ENCODE results near the gene AURKAIP1. TPM values are rescaled to one million over a fixed set of nuclear protein-coding genes. Genes with fewer than 3 reads are reported as not detected.
A peak's percentile ranks its signal among the peaks of the same experiment; 100 is the strongest.

Gene AURKAIP1
- total and polyA plus RNA-seq, 2 of the 4 experiments (the other 2 are of a cell fraction), result 45.7 to 107 TPM

DNA sequence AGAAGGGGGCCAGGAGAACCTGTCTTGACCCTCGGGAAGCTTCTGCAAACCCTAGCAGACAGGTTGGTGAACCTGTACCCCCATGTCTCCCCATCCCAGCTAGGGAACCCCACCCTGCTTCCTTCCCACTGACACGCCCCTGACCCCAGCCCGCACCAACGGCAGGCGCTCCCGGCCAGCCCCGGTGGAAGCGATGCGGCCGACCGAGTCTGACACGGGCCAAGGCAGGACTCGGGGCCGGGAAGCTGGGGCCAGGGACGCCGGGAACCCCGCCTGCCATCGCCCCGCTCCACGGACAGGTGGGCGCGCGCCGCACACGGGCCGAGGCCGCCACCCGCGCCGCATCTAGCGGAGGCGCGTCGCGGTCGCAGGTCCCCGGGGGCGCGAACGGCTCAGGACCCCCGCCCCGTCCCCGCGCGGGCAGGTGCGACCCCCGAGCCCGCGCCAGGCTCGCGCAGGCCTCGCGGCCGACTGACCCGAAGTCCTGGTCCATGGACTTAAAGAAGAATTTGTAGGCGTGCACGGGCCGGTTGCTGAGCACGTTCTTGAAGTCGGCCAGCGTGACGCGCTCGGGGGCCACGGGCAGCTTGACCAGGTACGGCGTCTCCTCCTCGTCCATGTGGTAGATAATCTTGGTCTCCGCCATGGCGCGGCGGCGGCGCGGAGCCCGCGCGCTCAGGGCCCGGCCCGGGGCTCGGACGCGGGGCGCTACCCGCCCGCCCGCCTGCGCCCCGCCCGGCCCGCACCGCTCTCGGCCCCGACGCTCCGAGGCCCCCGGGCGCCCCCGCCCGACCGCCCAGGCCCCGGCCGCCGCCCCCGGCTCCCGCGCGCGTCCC is 26.4 kb downstream of the AURKAIP1 start:
- Histone ChIP-seq H2BK5ac (ENCODE audit: low read depth, low read length, poor library complexity, severe bottlenecking) (peak overlapping the region; percentile 73), H3K4me2 (ENCODE audit: low read depth, low read length) (peak overlapping the region; percentile 95), H2BK15ac (ENCODE audit: low read depth, low read length) (no peak overlapping the region), H2AFZ (replicated peaks; ENCODE audit: low read length, poor library complexity) (peak overlapping the region; percentile 91), H3K14ac (replicated peaks; ENCODE audit: low read depth, low read length) (peak overlapping the region; percentile 79), H2AK9ac (replicated peaks; ENCODE audit: low read depth, low read length, poor library complexity) (peak overlapping the region; percentile 94), H2BK120ac (ENCODE audit: low read depth, low read length) (no peak overlapping the region), H3K4me1 (ENCODE audit: control insufficient read depth, insufficient read depth, low read length) (peaks cover 47% of the 10 kb centered on the region), H4K5ac (ENCODE audit: low read depth, low read length) (peak overlapping the region; percentile 73), H3K36me3 (ENCODE audit: control insufficient read depth, insufficient read depth, low read length) (peaks cover 22% of the 10 kb centered on the region), H3K56ac (ENCODE audit: extremely low read depth, insufficient read depth, low read length) (peak overlapping the region; percentile 38; the same call in 1 of the 2 replicates), H3K9ac (ENCODE audit: low read depth, low read length) (peak overlapping the region; percentile 85), H3K9me3 (ENCODE audit: control insufficient read depth, insufficient read depth, low read length) (no peaks in the 10 kb centered on the region), H4K8ac (ENCODE audit: low read depth in 2 of 2, low read length in 2 of 2) (peak overlapping the region; percentile 24 to 58; a peak in 2 of 4 replicates), H3K4ac (ENCODE audit: low read depth, low read length) (peak overlapping the region; percentile 55), H3K27me3 (ENCODE audit: control insufficient read depth, insufficient read depth, low read length) (no peaks in the 10 kb centered on the region), H2AK5ac (ENCODE audit: low read depth, low read length) (peak overlapping the region; percentile 78), H3K23ac (ENCODE audit: low read depth, low read length) (peak overlapping the region; percentile 58; the same call in 1 of the 2 replicates), H3K27ac (ENCODE audit: insufficient read depth, low read length) (peak overlapping the region; percentile 71), H3K9me1 (ENCODE audit: insufficient read depth, low read length) (0 out of 2 replicates have a peak, but pooled peaks cover 3% of the 10 kb centered on the region), H4K20me1 (ENCODE audit: insufficient read depth, low read length) (peaks cover 68% of the 10 kb centered on the region), H3K18ac (ENCODE audit: low read depth, low read length) (peak overlapping the region; percentile 37; the same call in 1 of the 2 replicates), H3K4me3 (ENCODE audit: insufficient read depth, low read depth, low read length) (peak overlapping the region; percentile 100), H3K79me1 (ENCODE audit: low read depth in 1 of 2, low read length in 2 of 2) (peaks cover 8 to 62% of the 10 kb centered on the region in 2 experiments; a peak in 3 of 4 replicates), H2BK20ac (ENCODE audit: low read depth, low read length) (no peak overlapping the region), H4K91ac (ENCODE audit: insufficient read depth, low read depth, low read length) (peak overlapping the region; percentile 55; the same call in 1 of the 2 replicates)
- ChIA-PET CTCF (interaction anchor here (0.8 kb wide), 1 partner anchor 23 kb away, joined by 3 read pairs; no protein-coding TSS in a partner anchor), POLR2A (ENCODE audit: unreplicated experiment) (interaction anchor here (1.1 kb wide), 1 partner anchor 10 kb away, joined by 3 read pairs; no protein-coding TSS in a partner anchor)
- dilution Hi-C loops (cut with HindIII; ENCODE audit: low sequenced_read_pairs, unreplicated experiment), result no loop called here
- no TSS peak for BruUV-seq (replicated peaks)
- intact Hi-C loops (cut with micrococcal nuclease), result loop anchor here (1.0 to 2.0 kb wide), 2 partner anchors 27 to 50 kb away; partner anchors contain the start of genes AURKAIP1 and CCNL2
- in situ Hi-C loops (cut with MboI; ENCODE audit: low sequenced_read_pairs), result no loop called here
- DNase-seq (peak; percentile 46), ATAC-seq (ENCODE audit: low read depth) (peak; percentile 22)
- WGBS, 2 experiments (ENCODE audit: extremely low coverage in 2 of 2, insufficient read length in 1 of 2), result 1% methylated on average over 63 of the region's 109 CpGs; no CpG with 5 or more reads in 1 of the 2 experiments
- TF ChIP-seq, protein P1, sequence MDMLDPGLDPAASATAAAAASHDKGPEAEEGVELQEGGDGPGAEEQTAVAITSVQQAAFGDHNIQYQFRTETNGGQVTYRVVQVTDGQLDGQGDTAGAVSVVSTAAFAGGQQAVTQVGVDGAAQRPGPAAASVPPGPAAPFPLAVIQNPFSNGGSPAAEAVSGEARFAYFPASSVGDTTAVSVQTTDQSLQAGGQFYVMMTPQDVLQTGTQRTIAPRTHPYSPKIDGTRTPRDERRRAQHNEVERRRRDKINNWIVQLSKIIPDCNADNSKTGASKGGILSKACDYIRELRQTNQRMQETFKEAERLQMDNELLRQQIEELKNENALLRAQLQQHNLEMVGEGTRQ (IDR thresholded peaks at IDR 0.05; ENCODE audit: low read depth, low read length), result no peak
- TF ChIP-seq RAD21 (IDR thresholded peaks at IDR 0.05; ENCODE audit: low read length) (no peak), NFE2L2 (IDR thresholded peaks at IDR 0.05; ENCODE audit: low read depth, low read length) (no peak), CEBPB (IDR thresholded peaks at IDR 0.05; ENCODE audit: low read depth, low read length) (no peak), BHLHE40 (IDR thresholded peaks at IDR 0.05; ENCODE audit: low read depth, low read length) (0 out of 2 replicates have a peak, but pooled peaks have one; percentile 9), MAFK (IDR thresholded peaks at IDR 0.05; ENCODE audit: low read depth, low read length) (no peak), CHD1 (IDR thresholded peaks at IDR 0.05; ENCODE audit: low read depth, low read length) (no peak), RCOR1 (IDR thresholded peaks at IDR 0.05; ENCODE audit: insufficient replicate concordance, low read length) (no peak), POLR2A (IDR thresholded peaks at IDR 0.05; ENCODE audit: low read depth, low read length) (no peak), MXI1 (IDR thresholded peaks at IDR 0.05; ENCODE audit: borderline replicate concordance, low read depth, low read length) (peak; percentile 59; the same call in 1 of the 2 replicates), RFX5 (IDR thresholded peaks at IDR 0.05; ENCODE audit: low read depth, low read length) (no peak), FOS (IDR thresholded peaks at IDR 0.05; ENCODE audit: low read depth, low read length) (no peak)
- TF ChIP-seq, protein P2, sequence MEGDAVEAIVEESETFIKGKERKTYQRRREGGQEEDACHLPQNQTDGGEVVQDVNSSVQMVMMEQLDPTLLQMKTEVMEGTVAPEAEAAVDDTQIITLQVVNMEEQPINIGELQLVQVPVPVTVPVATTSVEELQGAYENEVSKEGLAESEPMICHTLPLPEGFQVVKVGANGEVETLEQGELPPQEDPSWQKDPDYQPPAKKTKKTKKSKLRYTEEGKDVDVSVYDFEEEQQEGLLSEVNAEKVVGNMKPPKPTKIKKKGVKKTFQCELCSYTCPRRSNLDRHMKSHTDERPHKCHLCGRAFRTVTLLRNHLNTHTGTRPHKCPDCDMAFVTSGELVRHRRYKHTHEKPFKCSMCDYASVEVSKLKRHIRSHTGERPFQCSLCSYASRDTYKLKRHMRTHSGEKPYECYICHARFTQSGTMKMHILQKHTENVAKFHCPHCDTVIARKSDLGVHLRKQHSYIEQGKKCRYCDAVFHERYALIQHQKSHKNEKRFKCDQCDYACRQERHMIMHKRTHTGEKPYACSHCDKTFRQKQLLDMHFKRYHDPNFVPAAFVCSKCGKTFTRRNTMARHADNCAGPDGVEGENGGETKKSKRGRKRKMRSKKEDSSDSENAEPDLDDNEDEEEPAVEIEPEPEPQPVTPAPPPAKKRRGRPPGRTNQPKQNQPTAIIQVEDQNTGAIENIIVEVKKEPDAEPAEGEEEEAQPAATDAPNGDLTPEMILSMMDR (conservative IDR thresholded peaks at IDR 0.05; ENCODE audit: low read depth, low read length), result no peak
